Testis (tissue), 2 donors: Measurements from ENCODE around the gene TNN.

Experiments
- POLR2A ChIP-seq: fragments of 450-650 bp; IDR thresholded peaks from one replicate; pipeline ENCODE4 v1.6.1; 2017; ENCODE audit warnings: antibody characterized with exemption, mild to moderate bottlenecking, moderate library complexity
- TF ChIP-seq, protein P1 (sequence below), 3 experiments: fragments of 450-650 bp in 2 of 3; fragments of 200-600 bp in 1 of 3; sonication (generic) in 1 of 3; IDR thresholded peaks; one replicate each; pipeline ENCODE4 v1.5.1; 2016 to 2019; ENCODE audit warnings: antibody characterized with exemption in 3 of 3, mild to moderate bottlenecking in 2 of 3, moderate library complexity in 1 of 3

GRCh38 chr1:175172503-175172902, 104.9 kb downstream of the TNN start:
- TF ChIP-seq POLR2A: no peak
- TF ChIP-seq, protein P1, sequence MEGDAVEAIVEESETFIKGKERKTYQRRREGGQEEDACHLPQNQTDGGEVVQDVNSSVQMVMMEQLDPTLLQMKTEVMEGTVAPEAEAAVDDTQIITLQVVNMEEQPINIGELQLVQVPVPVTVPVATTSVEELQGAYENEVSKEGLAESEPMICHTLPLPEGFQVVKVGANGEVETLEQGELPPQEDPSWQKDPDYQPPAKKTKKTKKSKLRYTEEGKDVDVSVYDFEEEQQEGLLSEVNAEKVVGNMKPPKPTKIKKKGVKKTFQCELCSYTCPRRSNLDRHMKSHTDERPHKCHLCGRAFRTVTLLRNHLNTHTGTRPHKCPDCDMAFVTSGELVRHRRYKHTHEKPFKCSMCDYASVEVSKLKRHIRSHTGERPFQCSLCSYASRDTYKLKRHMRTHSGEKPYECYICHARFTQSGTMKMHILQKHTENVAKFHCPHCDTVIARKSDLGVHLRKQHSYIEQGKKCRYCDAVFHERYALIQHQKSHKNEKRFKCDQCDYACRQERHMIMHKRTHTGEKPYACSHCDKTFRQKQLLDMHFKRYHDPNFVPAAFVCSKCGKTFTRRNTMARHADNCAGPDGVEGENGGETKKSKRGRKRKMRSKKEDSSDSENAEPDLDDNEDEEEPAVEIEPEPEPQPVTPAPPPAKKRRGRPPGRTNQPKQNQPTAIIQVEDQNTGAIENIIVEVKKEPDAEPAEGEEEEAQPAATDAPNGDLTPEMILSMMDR (IDR thresholded peaks at IDR 0.05): no peak
